ENCODE results near the gene SNN.

The SNN gene

GRCh38 chr16:11649276-11649675, 19.0 kb upstream of the SNN start:
- Histone ChIP-seq H3K9me3 (ENCODE audit: control insufficient read depth, insufficient read depth, low read length) (no peaks in the 10 kb centered on the region), H3K4me1 (ENCODE audit: control insufficient read depth, low read length) (peaks cover 11% of the 10 kb centered on the region), H3F3A (ENCODE audit: control insufficient read depth, insufficient read depth) (no peaks in the 10 kb centered on the region), H3K27me3 (ENCODE audit: control insufficient read depth, low read length) (no peaks in the 10 kb centered on the region), H3K9me2 (replicated peaks; ENCODE audit: control insufficient read depth, low read length) (no peaks in the 10 kb centered on the region), H3K4me2 (ENCODE audit: low read length) (no peak overlapping the region), H4K20me1 (ENCODE audit: control insufficient read depth, insufficient read depth, low read depth, low read length) (no peaks in the 10 kb centered on the region), H3K79me2 (ENCODE audit: control insufficient read depth, low read length) (no peaks in the 10 kb centered on the region), H3K4me3 (ENCODE audit: low read length) (no peak overlapping the region), H3K27ac (ENCODE audit: low read depth, low read length) (no peak overlapping the region), H3K36me3 (ENCODE audit: control insufficient read depth, low read length) (no peaks in the 10 kb centered on the region)
- TF ChIP-seq EZH2phosphoT487 (IDR thresholded peaks at IDR 0.05; ENCODE audit: borderline replicate concordance, low read length) (no peak), CTCF (IDR thresholded peaks at IDR 0.05; ENCODE audit: low read depth, low read length, poor library complexity, severe bottlenecking) (no peak)

- H3K27ac ChIP-seq (ENCODE audit: low read depth, low read length) = no peak overlapping the region
- no peak overlapping the region for H3K4me2 ChIP-seq (ENCODE audit: low read length)
These were observed 17.3 kb upstream of the SNN start for GRCh38 chr16:11650641-11651591.

GRCh38 chr16:11651796-11652195, 16.5 kb upstream of the SNN start:
- Histone ChIP-seq H3K4me2 (ENCODE audit: low read length) (0 out of 2 replicates have a peak overlapping the region, but pooled peaks have one; percentile 9), H3K4me3 (ENCODE audit: low read length) (no peak overlapping the region)

More at GRCh38 chr16:11650641-11651591, 17.3 kb upstream of the SNN start:
- H3K36me3 ChIP-seq (ENCODE audit: control insufficient read depth, low read length) = no peaks in the 10 kb centered on the region
- H3K9me3 ChIP-seq (ENCODE audit: control insufficient read depth, insufficient read depth, low read length) = no peaks in the 10 kb centered on the region
- no peaks in the 10 kb centered on the region for H3K27me3 ChIP-seq (ENCODE audit: control insufficient read depth, low read length)
- no peaks in the 10 kb centered on the region for H3K9me2 ChIP-seq (replicated peaks; ENCODE audit: control insufficient read depth, low read length)
- no peaks in the 10 kb centered on the region for H3F3A ChIP-seq (ENCODE audit: control insufficient read depth, insufficient read depth)
- peaks cover 25% of the 10 kb centered on the region for H3K4me1 ChIP-seq (ENCODE audit: control insufficient read depth, low read length)
- no peak for TF ChIP-seq CTCF (IDR thresholded peaks at IDR 0.05; ENCODE audit: low read depth, low read length, poor library complexity, severe bottlenecking)
- no peak for TF ChIP-seq EZH2phosphoT487 (IDR thresholded peaks at IDR 0.05; ENCODE audit: borderline replicate concordance, low read length)
- no peak overlapping the region for H3K4me3 ChIP-seq (ENCODE audit: low read length)
- no peaks in the 10 kb centered on the region for H4K20me1 ChIP-seq (ENCODE audit: control insufficient read depth, insufficient read depth, low read depth, low read length)
- no peaks in the 10 kb centered on the region for H3K79me2 ChIP-seq (ENCODE audit: control insufficient read depth, low read length)

More at GRCh38 chr16:11651796-11652195, 16.5 kb upstream of the SNN start:
- Histone ChIP-seq H3K27me3 (ENCODE audit: control insufficient read depth, low read length) (no peaks in the 10 kb centered on the region), H3K4me1 (ENCODE audit: control insufficient read depth, low read length) (peaks cover 25% of the 10 kb centered on the region), H3K27ac (ENCODE audit: low read depth, low read length) (no peak overlapping the region), H3K36me3 (ENCODE audit: control insufficient read depth, low read length) (no peaks in the 10 kb centered on the region), H4K20me1 (ENCODE audit: control insufficient read depth, insufficient read depth, low read depth, low read length) (no peaks in the 10 kb centered on the region), H3K79me2 (ENCODE audit: control insufficient read depth, low read length) (no peaks in the 10 kb centered on the region), H3F3A (ENCODE audit: control insufficient read depth, insufficient read depth) (no peaks in the 10 kb centered on the region), H3K9me2 (replicated peaks; ENCODE audit: control insufficient read depth, low read length) (no peaks in the 10 kb centered on the region), H3K9me3 (ENCODE audit: control insufficient read depth, insufficient read depth, low read length) (no peaks in the 10 kb centered on the region)
- TF ChIP-seq EZH2phosphoT487 (IDR thresholded peaks at IDR 0.05; ENCODE audit: borderline replicate concordance, low read length) = no peak
- no peak for TF ChIP-seq CTCF (IDR thresholded peaks at IDR 0.05; ENCODE audit: low read depth, low read length, poor library complexity, severe bottlenecking)

All from DOHH2 (cell line).